ENCODE measurements around the gene METTL14. TPM values are rescaled to one million over a fixed set of nuclear protein-coding genes. Genes with fewer than 3 reads are reported as not detected.

Gene METTL14
- total RNA-seq, 1 donor from 2014 or later: 62.7 TPM

- TF ChIP-seq CTCF (IDR thresholded peaks at IDR 0.05): no peak
- intact Hi-C loops (cut with micrococcal nuclease): loop anchor here (5.0 to 10.0 kb wide), 3 partner anchors 203 to 487 kb away; partner anchors contain the start of gene USP53
- ATAC-seq (ENCODE audit: low read depth) (no peak), DNase-seq (no peak)
- H3K9me3 Mint-ChIP-seq: no peaks in the 10 kb centered on the region
- H3K4me3 Mint-ChIP-seq: no peak overlapping the region
- H3K27ac Mint-ChIP-seq: no peak overlapping the region
- no peaks in the 10 kb centered on the region for H3K27me3 Mint-ChIP-seq
- peaks cover 23% of the 10 kb centered on the region for H3K4me1 Mint-ChIP-seq
- CTCF ChIA-PET: no interaction called here
- H3K36me3 Mint-ChIP-seq (ENCODE audit: low read depth): peaks cover 32% of the 10 kb centered on the region
- POLR2A ChIA-PET: interaction anchor here (0.7 kb wide), 1 partner anchor 27 kb away, joined by 3 read pairs; no protein-coding TSS in a partner anchor
Observed at GRCh38 chr4:118762155-118762554, 77.0 kb downstream of the METTL14 start.

DNA sequence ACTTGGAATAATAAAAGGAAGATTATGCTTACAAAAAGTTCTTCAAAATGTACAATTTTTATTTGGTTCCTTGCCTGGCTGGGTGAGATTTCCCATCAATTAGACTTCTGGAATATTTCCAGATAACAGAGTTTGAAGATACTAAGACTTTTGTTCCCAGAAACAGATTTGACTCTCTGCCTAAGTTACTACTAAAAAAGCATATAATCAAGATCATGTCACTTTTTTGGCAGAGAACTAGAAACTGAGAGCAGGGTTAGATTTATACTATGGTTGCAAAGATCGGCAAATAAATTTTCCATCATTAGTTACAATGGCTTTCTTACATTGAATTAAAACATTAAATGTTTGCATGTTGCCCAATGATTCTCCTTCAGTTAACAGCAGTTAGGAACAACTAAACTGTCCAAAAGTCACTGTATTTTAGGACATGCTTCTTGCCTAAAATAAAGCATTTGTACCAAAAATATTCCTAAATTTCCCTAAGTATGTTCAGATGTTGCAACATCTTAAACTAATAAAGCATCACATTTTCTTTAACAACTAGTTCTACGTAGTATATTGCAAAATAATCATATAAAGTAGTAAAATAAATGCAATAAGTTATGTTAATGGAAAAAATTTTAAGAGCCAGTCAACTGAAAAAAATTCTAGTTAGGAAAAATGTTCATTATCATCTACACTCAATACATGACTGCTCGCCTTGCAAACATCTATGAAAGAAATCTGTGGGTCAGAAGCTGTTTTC is 77.7 kb downstream of the METTL14 start:
- Mint-ChIP-seq H3K36me3 (ENCODE audit: low read depth) (peaks cover 32% of the 10 kb centered on the region), H3K27ac (no peak overlapping the region), H3K4me1 (peaks cover 23% of the 10 kb centered on the region), H3K9me3 (no peaks in the 10 kb centered on the region), H3K27me3 (no peaks in the 10 kb centered on the region), H3K4me3 (no peak overlapping the region)
- ATAC-seq (ENCODE audit: low read depth) (no peak), DNase-seq (no peak)
- intact Hi-C loops (cut with micrococcal nuclease): loop anchor here (5.0 to 10.0 kb wide), 3 partner anchors 202 to 488 kb away; partner anchors contain the start of gene USP53
- ChIA-PET CTCF (no interaction called here), POLR2A (no interaction called here)
- TF ChIP-seq CTCF (IDR thresholded peaks at IDR 0.05): no peak

Other genes with a start within 250 kb of the METTL14 start
- 19.4 and 22.6 TPM in 2 replicates for gene SEC24D, start 150.7 kb downstream of the METTL14 start, total RNA-seq
- 0.18 and 0.24 TPM in 2 replicates for gene SYNPO2, start 203.5 kb downstream of the METTL14 start, total RNA-seq